Right atrium auricular region (tissue), 2 donors: Measurements from ENCODE around the gene OR2V2. TPM values are rescaled to one million over a fixed set of nuclear protein-coding genes. Genes with fewer than 3 reads are reported as not detected.
"Not testable (repeated sequence)": the region's sequence is repeated elsewhere in the genome, so short reads cannot be mapped to it uniquely, and the experiment has no call there.

Source experiments
- DNase-seq: peaks from one replicate; pipeline ENCODE4 v3.0.0-alpha.2; 2019; ENCODE audit warnings: low spot score
- H3K27ac ChIP-seq, 2 donors: fragments of 200-600 bp; sonication (generic); 1 replicate in 1 of 2; 2 replicates in 1 of 2; pipeline ENCODE4 v1.5.1; 2016 to 2019
- H3K27me3 ChIP-seq, 2 donors: fragments of 200-600 bp; sonication (generic); one replicate each; pipeline versions ENCODE4 v1.5.1 to v1.6.0; 2017 to 2019
- H3K36me3 ChIP-seq: fragments of 200-600 bp; sonication (generic); one replicate; pipeline ENCODE4 v1.5.1; 2016
- H3K4me1 ChIP-seq, 2 donors: fragments of 200-600 bp; sonication (generic); one replicate each; pipeline versions ENCODE4 v1.5.1 to v1.6.0; 2017 to 2019
- H3K4me3 ChIP-seq, 2 donors: fragments of 200-600 bp; sonication (generic); 1 replicate in 1 of 2; 2 replicates in 1 of 2; pipeline ENCODE4 v1.5.1; 2017 to 2019; ENCODE audit warnings: mild to moderate bottlenecking in 1 of 2, moderate library complexity in 1 of 2
- H3K9me3 ChIP-seq, 2 donors: fragments of 200-600 bp; sonication (generic); one replicate each; pipeline ENCODE4 v1.5.1; 2019
- total RNA-seq, 2 donors: library from RNA; depleted of rRNA; stranded (reverse); fragments of >200 nt; gene quantifications; one replicate each; pipeline ENCODE4 v1.1.0, GENCODE V29; 2016
- TF ChIP-seq, protein P1 (sequence below), 2 donors: fragments of 200-600 bp; sonication (generic); IDR thresholded peaks; one replicate each; pipeline ENCODE4 v1.5.1; 2019; ENCODE audit warnings: antibody characterized with exemption in 2 of 2

Gene OR2V2
- total RNA-seq, 2 donors from 2014 or later = not detected

DNA sequence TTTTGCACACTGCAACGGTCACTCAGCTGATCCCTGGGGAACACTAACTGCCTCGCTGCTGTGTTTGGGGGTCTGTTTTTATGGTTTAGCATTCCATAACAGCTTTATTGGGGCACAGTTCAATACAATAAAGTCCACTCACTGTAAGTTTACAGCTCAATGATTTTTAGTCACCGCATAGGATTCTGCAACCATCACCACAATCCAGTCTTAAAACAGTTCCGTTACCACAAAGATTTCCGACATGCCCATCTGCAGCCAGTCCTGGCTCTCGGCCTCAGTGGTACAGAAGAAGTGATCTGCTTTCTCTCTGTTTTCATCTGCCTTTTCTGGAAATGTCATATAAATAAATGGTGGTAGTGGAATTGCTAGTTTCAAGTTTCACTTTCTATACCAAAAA, 23.6 kb downstream of the OR2V2 start:
- peaks cover 24 to 36% of the 10 kb centered on the region in 2 donors for H3K27me3 ChIP-seq
- H3K9me3 ChIP-seq = no peaks in the 10 kb centered on the region
- TF ChIP-seq, protein P1, sequence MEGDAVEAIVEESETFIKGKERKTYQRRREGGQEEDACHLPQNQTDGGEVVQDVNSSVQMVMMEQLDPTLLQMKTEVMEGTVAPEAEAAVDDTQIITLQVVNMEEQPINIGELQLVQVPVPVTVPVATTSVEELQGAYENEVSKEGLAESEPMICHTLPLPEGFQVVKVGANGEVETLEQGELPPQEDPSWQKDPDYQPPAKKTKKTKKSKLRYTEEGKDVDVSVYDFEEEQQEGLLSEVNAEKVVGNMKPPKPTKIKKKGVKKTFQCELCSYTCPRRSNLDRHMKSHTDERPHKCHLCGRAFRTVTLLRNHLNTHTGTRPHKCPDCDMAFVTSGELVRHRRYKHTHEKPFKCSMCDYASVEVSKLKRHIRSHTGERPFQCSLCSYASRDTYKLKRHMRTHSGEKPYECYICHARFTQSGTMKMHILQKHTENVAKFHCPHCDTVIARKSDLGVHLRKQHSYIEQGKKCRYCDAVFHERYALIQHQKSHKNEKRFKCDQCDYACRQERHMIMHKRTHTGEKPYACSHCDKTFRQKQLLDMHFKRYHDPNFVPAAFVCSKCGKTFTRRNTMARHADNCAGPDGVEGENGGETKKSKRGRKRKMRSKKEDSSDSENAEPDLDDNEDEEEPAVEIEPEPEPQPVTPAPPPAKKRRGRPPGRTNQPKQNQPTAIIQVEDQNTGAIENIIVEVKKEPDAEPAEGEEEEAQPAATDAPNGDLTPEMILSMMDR (IDR thresholded peaks at IDR 0.05) = no peak
- no peak for DNase-seq
- no peaks in the 10 kb centered on the region for H3K36me3 ChIP-seq
- no peak overlapping the region for H3K27ac ChIP-seq
- no peak overlapping the region for H3K4me3 ChIP-seq
- peaks cover 0 to 20% of the 10 kb centered on the region in 2 donors for H3K4me1 ChIP-seq

DNA sequence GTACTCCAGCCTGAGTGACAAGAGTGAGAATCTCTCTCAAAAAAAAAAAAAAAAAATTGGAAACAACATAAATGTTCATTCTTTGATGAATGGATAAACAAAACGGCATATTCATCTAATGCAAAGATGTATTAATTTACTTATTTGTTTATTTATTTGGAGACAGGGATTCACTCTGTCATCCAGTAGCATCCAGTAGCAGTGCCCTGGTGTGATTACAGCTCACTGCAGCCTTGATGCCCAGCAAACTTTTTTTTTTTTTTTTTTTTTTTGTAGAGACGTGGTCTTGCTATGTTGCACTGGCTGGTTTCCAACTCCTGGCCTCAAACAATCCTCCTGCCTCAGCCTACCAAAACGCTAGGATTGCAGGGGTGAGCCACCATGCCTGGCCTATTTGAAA, 24.4 kb downstream of the OR2V2 start:
- Histone ChIP-seq H3K36me3 (no peaks in the 10 kb centered on the region), H3K9me3 (no peaks in the 10 kb centered on the region), H3K27me3 (peaks cover 24 to 36% of the 10 kb centered on the region in 2 donors), H3K4me1 (peaks cover 0 to 20% of the 10 kb centered on the region in 2 donors), H3K27ac (no peak overlapping the region), H3K4me3 (no peak overlapping the region)
- DNase-seq = no peak
- TF ChIP-seq, protein P1 (IDR thresholded peaks at IDR 0.05) = no peak

DNA sequence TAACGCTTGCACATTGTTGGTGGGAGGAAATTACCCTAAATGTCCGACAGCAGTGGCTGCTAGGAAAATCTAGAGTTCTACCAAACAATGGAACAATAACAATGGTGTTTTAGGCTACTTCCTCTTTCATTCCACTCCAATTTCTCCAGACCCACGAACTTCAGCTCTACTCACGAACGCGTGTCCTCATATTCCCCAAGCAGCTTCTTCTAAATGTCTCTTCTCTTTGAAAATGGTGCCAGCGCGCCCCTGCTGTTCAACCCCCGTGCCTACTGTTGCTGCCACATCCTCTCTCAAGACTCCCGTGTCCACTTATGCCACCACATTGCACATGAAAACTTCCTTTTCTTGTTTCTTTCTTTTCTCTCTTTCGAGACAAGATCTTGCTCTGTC, 25.6 kb downstream of the OR2V2 start:
- Histone ChIP-seq H3K4me3 (no peak overlapping the region), H3K27ac (no peak overlapping the region), H3K36me3 (no peaks in the 10 kb centered on the region), H3K9me3 (no peaks in the 10 kb centered on the region), H3K4me1 (peaks cover 0 to 20% of the 10 kb centered on the region in 2 donors), H3K27me3 (peaks cover 24 to 36% of the 10 kb centered on the region in 2 donors)
- no peak for DNase-seq
- TF ChIP-seq, protein P1 (IDR thresholded peaks at IDR 0.05) = peak in 1 of 2 donors; percentile 29

DNA sequence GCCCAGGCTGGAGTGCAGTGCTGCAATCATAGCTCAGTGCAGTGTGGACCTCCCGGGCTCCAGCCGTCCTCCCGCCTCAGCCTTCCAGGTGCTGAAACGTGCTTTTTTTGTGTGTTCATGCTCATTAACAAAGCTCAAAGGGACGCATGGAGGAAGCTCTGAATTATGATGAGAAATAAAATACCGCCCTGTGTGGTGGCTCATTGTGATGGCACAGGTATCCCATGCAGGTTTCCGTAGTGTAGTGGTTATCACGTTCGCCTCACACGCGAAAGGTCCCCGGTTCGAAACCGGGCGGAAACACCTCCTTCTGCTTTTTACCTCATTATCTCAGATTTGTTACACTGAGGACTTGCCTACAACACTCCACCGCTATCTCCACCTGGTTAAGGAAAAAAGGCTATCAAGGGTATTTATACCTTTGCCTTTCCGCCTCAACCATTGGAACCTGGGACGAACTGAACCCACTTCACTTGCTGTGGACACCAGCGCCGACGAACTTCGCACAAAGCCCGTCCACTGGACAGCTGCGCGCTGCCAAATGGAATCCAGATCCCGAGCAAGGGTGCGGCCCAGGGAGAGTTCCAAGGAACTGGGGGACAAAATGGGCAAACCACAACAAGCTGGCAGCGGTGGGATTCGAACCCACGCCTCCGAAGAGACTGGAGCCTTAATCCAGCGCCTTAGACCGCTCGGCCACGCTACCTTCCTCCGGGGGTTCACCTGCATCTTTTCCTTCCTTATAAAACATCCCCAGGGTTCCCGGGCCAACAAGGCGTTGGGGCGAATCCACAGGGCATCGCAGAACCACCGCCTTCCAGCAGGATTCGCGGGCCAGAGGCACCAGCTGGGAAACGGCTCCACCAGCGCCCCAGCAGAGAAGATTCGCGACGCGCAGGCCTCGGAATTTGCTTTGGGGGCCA, 26.3 kb downstream of the OR2V2 start:
- DNase-seq = no peak

DNA sequence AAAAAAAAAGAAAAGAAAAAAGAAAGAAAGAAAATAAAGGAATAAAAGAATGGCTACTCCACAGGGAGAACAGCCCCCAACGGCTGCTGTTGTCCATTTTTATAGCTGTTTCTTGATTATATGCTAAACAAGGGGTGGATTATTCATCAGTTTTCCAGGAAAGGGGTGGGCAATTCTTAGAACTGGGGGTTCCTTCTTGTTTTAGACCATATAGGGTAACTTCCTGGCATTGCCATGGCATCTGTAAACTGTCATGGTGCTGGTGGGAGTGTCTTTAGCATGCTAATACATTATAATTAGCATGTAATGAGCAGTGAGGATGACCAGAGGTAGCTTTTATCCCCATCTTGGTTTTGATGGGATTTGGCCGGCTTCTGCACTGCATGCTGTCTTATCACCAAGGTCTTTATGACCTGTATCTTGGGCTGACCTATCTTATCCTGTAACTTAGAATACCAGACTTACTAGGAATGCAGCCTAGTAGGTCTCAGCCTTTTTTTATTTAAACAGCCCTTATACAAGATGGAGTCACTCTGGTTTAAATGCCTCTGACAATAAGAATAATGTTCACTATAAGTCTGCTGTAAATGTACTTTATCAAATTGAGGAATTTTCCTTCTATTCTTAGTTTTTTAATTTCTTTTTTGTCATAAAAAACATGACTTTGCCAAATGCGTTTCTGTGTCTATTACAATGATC, 29.0 kb downstream of the OR2V2 start:
- TF ChIP-seq, protein P1 (IDR thresholded peaks at IDR 0.05) = no peak
- H3K36me3 ChIP-seq = no peaks in the 10 kb centered on the region
- peaks cover 0 to 13% of the 10 kb centered on the region in 2 donors for H3K4me1 ChIP-seq
- H3K27ac ChIP-seq = no peak overlapping the region
- DNase-seq = no peak
- no peak overlapping the region for H3K4me3 ChIP-seq
- peaks cover 17 to 19% of the 10 kb centered on the region in 2 donors for H3K27me3 ChIP-seq
- no peaks in the 10 kb centered on the region for H3K9me3 ChIP-seq

More for the DNA sequence above, 26.3 kb downstream of the OR2V2 start:
- Histone ChIP-seq H3K4me1 (peaks cover 0 to 20% of the 10 kb centered on the region in 2 donors), H3K4me3 (no peak overlapping the region), H3K36me3 (no peaks in the 10 kb centered on the region), H3K27ac (no peak overlapping the region), H3K9me3 (no peaks in the 10 kb centered on the region), H3K27me3 (peaks cover 24 to 35% of the 10 kb centered on the region in 2 donors)
- TF ChIP-seq, protein P1 (IDR thresholded peaks at IDR 0.05) = no peak

DNA sequence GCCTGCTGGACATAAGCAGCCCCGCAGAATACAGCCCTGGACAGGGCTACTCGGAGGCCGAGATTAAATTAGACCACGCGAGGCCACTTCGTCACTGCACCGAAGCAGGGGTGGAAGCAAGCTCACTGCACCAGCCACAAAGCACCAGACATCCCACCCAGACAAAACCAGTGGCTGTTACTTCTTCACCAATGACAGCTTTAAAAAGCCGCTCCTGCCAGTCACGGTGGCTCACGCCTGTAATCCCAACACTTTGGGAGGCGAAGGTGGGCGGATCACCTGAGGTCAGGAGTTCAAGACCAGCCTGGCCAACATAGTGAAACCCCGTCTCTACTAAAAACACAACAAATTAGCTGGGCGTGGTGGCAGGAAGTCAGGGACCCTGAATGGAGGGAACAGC, 30.2 kb downstream of the OR2V2 start:
- H3K36me3 ChIP-seq, DNase-seq, H3K27ac ChIP-seq, H3K9me3 ChIP-seq, H3K4me3 ChIP-seq: not testable (repeated sequence)
- Histone ChIP-seq H3K27me3 (peaks cover 15 to 19% of the 10 kb centered on the region in 2 donors), H3K4me1 (peaks cover 0 to 20% of the 10 kb centered on the region in 2 donors)
